ENCODE results near the gene SEPTIN8. TPM values are rescaled to one million over a fixed set of nuclear protein-coding genes. Genes with fewer than 3 reads are reported as not detected.

The SEPTIN8 gene
- total RNA-seq, 1 experiment from 2014 or later: 24.2 TPM

GRCh38 chr5:132734687-132735086, 42.4 kb downstream of the SEPTIN8 start:
- H3K4me3 ChIP-seq: no peak overlapping the region
- peaks cover 31% of the 10 kb centered on the region for H3K79me2 ChIP-seq (ENCODE audit: low read depth)
- no peaks in the 10 kb centered on the region for H3K9me3 ChIP-seq (ENCODE audit: insufficient read depth, low read depth)
- H3K36me3 ChIP-seq (ENCODE audit: low read depth): no peaks in the 10 kb centered on the region
- ChIA-PET CTCF (no interaction called here), POLR2A (ENCODE audit: unreplicated experiment) (interaction anchor here (0.6 kb wide), 1 partner anchor 446 kb away, joined by 3 read pairs; no protein-coding TSS in a partner anchor)
- no TSS peak for BruUV-seq (replicated peaks)
- no peaks in the 10 kb centered on the region for H3K27me3 ChIP-seq (ENCODE audit: insufficient read depth, low read depth)
- no peak overlapping the region for H2AFZ ChIP-seq
- intact Hi-C loops (cut with micrococcal nuclease; ENCODE audit: unreplicated experiment): loop anchor here (10.0 kb wide), 1 partner anchor 350 kb away; no protein-coding TSS in a partner anchor
- no peaks in the 10 kb centered on the region for H3K9me2 ChIP-seq (ENCODE audit: insufficient read depth)
- no peak for TF ChIP-seq CTCF (conservative IDR thresholded peaks at IDR 0.05)
- TF ChIP-seq EZH2 (IDR thresholded peaks at IDR 0.05; ENCODE audit: low read depth): no peak
- peaks cover 3% of the 10 kb centered on the region; the same call in 1 of the 2 replicates for H4K20me1 ChIP-seq (ENCODE audit: insufficient read depth)
- H3F3A ChIP-seq (ENCODE audit: insufficient read depth, low read depth): no peaks in the 10 kb centered on the region; the same call in 1 of the 2 replicates
- no peak overlapping the region for H3K4me2 ChIP-seq
- H3K27ac ChIP-seq: no peak overlapping the region
- peaks cover 20% of the 10 kb centered on the region for H3K4me1 ChIP-seq (replicated peaks; ENCODE audit: insufficient read depth)
- DNase-seq: no peak

GRCh38 chr5:132733499-132734148, 43.4 kb downstream of the SEPTIN8 start:
- H3K4me1 ChIP-seq (replicated peaks; ENCODE audit: insufficient read depth): peaks cover 20% of the 10 kb centered on the region
- TF ChIP-seq EZH2 (IDR thresholded peaks at IDR 0.05; ENCODE audit: low read depth) (no peak), CTCF (conservative IDR thresholded peaks at IDR 0.05) (no peak)
- no peak overlapping the region for H3K4me3 ChIP-seq
- DNase-seq: no peak
- H3K9me3 ChIP-seq (ENCODE audit: insufficient read depth, low read depth): no peaks in the 10 kb centered on the region
- POLR2A ChIA-PET (ENCODE audit: unreplicated experiment): interaction anchor here (0.6 kb wide), 1 partner anchor 82 kb away, joined by 5 read pairs; no protein-coding TSS in a partner anchor
- peaks cover 31% of the 10 kb centered on the region for H3K79me2 ChIP-seq (ENCODE audit: low read depth)
- no peak overlapping the region for H2AFZ ChIP-seq
- H3K36me3 ChIP-seq (ENCODE audit: low read depth): no peaks in the 10 kb centered on the region
- no peaks in the 10 kb centered on the region; the same call in 1 of the 2 replicates for H3F3A ChIP-seq (ENCODE audit: insufficient read depth, low read depth)
- intact Hi-C loops (cut with micrococcal nuclease; ENCODE audit: unreplicated experiment): loop anchor here (10.0 kb wide), 1 partner anchor 349 kb away; no protein-coding TSS in a partner anchor
- CTCF ChIA-PET: no interaction called here
- no peak overlapping the region for H3K27ac ChIP-seq
- H3K27me3 ChIP-seq (ENCODE audit: insufficient read depth, low read depth): no peaks in the 10 kb centered on the region
- no peak overlapping the region for H3K4me2 ChIP-seq
- BruUV-seq (replicated peaks): no TSS peak
- H4K20me1 ChIP-seq (ENCODE audit: insufficient read depth): peaks cover 3% of the 10 kb centered on the region; the same call in 1 of the 2 replicates
- H3K9me2 ChIP-seq (ENCODE audit: insufficient read depth): no peaks in the 10 kb centered on the region

- no TSS peak for BruUV-seq (replicated peaks)
- Histone ChIP-seq H3F3A (ENCODE audit: insufficient read depth, low read depth) (no peaks in the 10 kb centered on the region), H3K9me2 (ENCODE audit: insufficient read depth) (no peaks in the 10 kb centered on the region), H3K4me2 (no peak overlapping the region), H2AFZ (no peak overlapping the region), H4K20me1 (ENCODE audit: insufficient read depth) (no peaks in the 10 kb centered on the region), H3K4me1 (replicated peaks; ENCODE audit: insufficient read depth) (no peaks in the 10 kb centered on the region), H3K27ac (no peak overlapping the region), H3K4me3 (no peak overlapping the region), H3K9me3 (ENCODE audit: insufficient read depth, low read depth) (no peaks in the 10 kb centered on the region), H3K79me2 (ENCODE audit: low read depth) (peaks cover 10% of the 10 kb centered on the region; the same call in 1 of the 2 replicates), H3K27me3 (ENCODE audit: insufficient read depth, low read depth) (no peaks in the 10 kb centered on the region), H3K36me3 (ENCODE audit: low read depth) (peaks cover 3% of the 10 kb centered on the region; the same call in 1 of the 2 replicates)
- TF ChIP-seq EZH2 (IDR thresholded peaks at IDR 0.05; ENCODE audit: low read depth) (no peak), CTCF (conservative IDR thresholded peaks at IDR 0.05) (no peak)
- no peak for DNase-seq
- ChIA-PET POLR2A (ENCODE audit: unreplicated experiment) (interaction anchor here (0.6 kb wide), 1 partner anchor 233 kb away, joined by 4 read pairs; no protein-coding TSS in a partner anchor), CTCF (interaction anchor here (0.6 kb wide), 1 partner anchor 44 kb away, joined by 3 read pairs; no protein-coding TSS in a partner anchor)
- intact Hi-C loops (cut with micrococcal nuclease; ENCODE audit: unreplicated experiment): loop anchor here (10.0 kb wide), 1 partner anchor 345 kb away; no protein-coding TSS in a partner anchor
Measured at GRCh38 chr5:132729896-132730295, 47.1 kb downstream of the SEPTIN8 start.

Data from PC-9 (cell line).